NOMO-1 (cell line): ENCODE measurements around the gene RGS9BP.
"Not testable (repeated sequence)": the region's sequence is repeated elsewhere in the genome, so short reads cannot be mapped to it uniquely, and the experiment has no call there.

Experiments used
- DNase-seq, 2 experiments: peaks; one replicate each; lab custom pipeline; 2025; ENCODE audit not compliant: unreplicated experiment in 2 of 2; lab: John Stamatoyannopoulos, UW

Gene RGS9BP, protein sequence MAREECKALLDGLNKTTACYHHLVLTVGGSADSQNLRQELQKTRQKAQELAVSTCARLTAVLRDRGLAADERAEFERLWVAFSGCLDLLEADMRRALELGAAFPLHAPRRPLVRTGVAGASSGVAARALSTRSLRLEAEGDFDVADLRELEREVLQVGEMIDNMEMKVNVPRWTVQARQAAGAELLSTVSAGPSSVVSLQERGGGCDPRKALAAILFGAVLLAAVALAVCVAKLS

DNA sequence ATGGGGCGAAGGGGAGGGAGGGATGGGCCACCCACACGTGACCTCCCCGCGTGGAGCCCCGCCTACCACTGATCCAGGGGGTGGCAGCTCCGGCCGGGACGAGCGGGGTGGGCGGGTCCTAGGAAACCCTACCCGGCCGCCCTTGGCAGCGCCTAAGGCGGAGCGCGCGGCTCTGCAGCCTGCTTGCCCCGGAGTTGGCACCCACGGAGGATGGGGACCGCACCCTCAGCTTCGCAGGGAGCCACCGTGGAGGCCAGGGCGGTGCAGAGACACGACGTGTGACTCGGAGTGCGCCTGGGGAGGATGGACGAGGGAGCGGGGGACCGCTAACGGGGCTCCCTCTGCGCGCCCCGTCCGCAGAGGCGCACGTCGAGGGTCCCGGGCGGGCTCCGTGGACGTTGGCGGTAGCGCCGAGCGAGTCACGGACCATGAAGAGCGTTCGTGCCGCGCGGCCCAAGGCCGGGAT is at the start of gene RGS9BP:
Gene RGS9BP, plus strand, starts transcription at position 129 of the 466 bp plus-strand sequence. CDS start 416 bp downstream, outside the sequence.
- DNase-seq: peak; percentile 39 to 58

DNA sequence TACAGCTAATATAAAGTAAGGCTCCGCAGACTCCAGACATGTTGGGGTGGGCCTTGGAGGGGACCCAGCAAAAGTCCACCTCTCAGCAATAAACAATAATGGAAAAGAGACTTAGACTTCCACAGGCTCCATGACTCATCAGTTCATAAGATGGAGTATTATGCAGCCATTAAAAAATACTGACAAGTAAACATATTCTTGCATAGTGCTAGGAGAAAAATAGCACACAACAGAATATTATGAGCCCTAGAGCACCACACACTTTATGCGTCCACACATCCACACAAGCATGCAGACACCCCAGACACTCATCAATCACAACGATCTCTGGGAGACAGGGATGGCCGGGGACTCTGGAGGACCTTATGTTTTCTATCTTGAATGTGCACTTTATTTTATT is 48.7 kb upstream of the RGS9BP start:
- DNase-seq: no peak

DNA sequence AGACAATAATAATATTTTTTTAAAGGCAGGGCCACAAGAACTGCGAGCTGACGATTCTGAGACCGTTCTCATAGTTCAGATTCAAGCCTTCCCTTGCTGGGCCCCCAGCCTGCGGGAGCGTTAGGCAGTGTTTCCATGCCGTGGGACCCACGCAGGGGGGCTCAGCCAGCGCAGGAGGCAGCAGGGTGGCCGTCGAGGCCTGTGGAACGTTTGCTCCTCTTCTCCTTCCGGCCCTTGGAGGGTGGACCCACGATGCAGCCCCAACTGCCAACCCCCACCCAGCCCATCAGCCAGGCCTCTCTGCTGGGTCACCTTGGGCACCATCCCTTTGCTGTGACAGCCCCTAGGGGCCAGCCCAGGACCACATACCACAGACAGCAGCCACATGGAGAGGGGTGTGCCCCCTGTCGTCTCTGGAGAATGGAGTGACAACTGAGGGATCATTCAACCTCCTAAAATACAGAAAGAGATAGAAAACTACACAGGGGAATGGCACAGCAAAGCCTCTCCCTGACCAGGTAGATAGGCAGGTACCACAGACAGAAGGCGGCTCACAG is 47.9 kb upstream of the RGS9BP start:
- no peak for DNase-seq

DNA sequence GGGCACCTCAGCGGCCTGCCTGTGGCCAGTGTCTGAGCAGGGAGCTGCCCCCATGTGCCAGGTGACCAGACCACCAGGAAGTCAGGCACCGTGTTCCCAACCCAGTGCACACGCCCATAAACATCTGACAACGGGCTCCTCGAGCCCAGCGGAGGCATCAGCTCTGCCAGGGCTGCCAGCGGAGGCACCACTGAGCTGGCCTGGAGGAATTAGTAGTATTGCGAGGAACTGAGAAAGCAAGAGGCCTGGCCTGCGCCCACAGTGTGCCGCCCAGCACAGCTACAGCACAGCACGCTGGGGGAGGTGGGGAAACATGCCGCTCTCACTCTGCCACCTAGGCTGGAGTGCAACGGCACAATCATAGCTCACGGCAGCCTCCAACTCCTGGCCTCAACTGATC is 45.3 kb upstream of the RGS9BP start:
- DNase-seq: no peak

DNA sequence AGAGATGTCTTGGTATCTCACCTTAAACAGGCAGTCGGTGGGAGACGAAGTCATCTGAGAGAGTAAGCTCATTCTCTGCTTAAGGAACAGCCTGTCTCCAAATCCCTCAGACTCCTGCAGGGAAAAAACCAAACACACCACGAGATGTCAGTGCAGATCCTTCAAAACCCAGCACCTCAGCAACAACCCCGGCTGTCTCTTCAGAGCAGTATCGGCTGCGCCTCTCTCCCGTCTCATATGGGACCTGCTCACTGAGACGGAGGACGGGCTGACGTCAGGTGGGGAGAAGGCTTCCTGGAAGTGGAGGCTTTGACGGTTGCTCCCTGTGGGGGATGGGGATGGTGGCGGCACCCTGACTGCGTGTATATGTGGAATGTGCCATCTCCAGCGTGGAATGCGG is 44.3 kb upstream of the RGS9BP start:
- no peak for DNase-seq

DNA sequence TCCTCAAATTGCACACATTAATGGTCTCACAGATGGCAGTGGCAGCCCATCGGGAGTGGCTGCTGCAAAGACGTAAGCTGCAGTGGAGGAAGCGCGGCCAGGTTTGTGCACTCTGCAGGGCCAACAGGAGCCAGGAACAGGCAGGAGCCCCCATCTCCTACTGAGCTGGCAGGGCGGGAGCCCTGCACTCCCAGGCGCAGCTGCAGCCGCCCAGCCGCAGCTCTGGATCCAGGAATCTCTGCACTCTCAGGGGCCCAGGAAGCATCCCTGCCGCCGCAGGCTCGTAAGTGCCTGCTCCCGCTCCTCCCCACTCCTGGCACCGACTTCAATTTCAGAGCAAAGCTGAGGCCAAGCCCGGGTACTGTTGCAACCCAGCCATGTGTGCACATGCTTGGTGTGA is 38.2 kb upstream of the RGS9BP start:
- DNase-seq: no peak

DNA sequence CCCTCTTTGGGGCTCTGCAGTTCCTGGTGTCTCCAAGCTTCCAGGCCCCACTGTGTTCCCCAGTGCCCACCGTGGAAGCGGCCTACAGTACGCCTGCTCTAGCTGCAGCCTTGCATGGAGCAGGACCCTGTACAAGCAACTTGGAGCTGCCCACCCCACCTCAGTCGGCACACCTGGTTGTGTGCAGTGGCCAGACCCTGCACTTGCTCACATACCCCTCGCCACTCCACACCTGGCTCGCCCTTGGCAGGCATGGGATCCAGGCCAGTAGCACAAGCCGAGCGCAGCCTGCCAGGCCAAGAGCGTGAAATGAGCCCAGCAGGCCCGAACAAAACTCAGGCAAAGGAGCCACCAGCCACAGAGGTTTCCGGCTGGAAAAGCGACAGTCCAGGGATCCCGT is 37.0 kb upstream of the RGS9BP start:
- DNase-seq: no peak

DNA sequence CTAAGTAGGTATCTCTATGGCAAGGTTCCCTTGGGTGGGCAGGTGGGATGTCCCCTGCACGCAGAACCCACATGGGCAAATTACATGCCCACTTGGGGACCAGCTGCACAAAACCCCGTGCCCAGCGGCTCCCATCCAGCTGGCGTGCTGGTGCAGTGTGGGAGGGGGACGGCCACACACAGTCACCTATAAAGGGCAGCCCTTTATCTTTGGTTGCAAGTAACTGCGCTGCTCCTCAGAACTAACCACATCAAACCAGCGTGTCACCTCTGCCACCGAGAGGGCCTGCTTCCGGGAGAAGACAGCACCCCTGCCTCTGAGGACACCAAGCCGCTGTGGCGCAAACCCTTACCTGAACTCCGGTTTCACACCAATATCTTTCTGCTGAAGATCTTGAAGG is 32.9 kb upstream of the RGS9BP start:
- DNase-seq: no peak

DNA sequence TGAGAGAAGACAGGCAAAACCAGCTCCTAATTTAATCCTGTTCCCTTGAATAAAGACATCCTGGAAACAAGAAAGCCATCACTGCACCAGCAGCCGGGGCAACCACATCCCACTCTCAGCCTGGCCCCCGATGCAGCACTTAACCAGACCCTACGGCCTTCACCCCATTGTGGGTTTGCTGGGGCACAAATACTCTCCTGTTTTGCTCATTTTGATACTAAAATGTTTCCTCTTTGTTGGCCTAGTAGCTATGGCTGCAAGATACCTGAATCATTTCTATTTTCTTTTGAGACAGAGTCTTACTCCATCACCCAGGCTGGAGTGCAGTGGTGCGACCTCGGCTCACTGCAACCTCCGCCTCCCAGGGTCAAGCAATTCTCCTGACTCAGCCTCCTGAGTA is 29.1 kb upstream of the RGS9BP start:
- no peak for DNase-seq

DNA sequence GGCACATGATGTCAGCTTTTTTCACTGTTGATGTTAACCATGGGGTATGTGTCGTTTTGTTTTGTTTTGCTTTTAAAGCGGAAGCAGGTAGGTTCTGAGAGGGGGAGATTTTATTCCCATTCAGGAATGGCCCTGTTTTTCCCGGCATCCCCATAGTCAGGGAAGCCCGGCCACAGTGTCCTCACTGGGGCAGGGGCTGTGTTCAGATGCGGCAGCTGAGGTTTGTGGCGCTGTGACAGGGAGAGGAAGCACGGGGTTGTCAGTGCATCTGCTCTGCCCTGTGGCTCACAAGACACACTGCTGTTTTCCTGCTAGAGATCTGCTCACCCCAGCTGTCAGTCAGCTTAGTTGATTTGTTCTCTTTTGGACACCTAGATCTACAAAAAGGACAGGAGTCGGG is 28.3 kb upstream of the RGS9BP start:
- DNase-seq: no peak

DNA sequence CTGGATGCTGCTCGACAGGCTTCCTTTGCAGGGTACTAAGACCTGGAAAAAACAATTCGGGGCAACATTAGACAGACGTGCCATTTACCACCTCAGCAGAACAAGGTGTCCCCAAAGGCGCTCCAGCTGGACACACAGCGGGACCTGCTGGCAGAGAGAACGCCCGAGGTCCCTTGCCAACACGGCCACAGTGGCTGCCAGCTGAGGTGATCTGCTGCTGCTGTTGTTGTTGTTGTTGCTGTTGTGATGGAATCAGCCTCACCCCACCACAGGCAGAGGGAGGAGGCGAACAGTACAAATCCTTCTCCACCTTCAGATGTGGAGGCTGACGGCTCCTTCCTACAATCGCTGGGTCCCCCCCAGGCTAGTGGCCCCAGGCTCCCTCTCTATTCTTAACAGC is 25.9 kb upstream of the RGS9BP start:
- no peak for DNase-seq

DNA sequence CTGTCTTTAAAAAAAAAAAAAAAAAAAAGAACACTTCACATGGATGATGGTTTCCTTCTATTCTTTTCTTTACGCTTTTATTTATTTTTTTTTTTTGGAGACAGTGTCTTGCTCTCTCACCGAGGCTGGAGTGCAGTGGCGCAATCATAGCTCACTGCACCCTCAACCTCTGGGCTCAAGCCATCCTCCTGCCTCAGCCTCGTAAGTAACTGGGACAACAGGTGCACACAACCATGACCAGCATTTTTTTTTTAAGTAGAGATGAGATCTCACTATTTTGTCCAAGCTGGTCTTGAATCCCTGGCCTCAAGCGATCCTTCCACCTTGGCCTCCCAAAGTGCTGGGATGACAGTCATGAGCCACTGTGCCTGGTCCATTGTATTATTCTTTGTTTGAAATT is 25.0 kb upstream of the RGS9BP start:
- DNase-seq: no peak

DNA sequence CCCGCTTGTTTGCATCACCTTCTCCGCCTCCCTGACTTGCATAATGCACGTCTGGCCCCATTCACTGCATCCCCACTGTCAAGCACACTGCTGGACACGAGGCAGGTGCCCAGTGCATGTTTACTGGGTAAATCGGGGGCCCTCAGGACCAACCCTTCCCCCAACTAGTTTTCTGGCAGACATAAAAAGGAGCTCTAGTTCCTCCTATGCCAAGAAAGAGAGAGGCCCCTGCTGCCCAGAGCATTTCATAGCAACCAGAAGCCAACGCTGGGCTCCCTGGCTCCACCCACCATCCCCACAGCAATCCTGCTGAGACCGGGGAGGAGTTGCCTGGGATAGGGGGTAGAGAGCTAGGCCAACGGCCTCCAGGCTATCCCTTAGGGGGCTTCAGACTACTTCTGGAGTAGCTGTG is 23.9 kb upstream of the RGS9BP start:
- DNase-seq: no peak

DNA sequence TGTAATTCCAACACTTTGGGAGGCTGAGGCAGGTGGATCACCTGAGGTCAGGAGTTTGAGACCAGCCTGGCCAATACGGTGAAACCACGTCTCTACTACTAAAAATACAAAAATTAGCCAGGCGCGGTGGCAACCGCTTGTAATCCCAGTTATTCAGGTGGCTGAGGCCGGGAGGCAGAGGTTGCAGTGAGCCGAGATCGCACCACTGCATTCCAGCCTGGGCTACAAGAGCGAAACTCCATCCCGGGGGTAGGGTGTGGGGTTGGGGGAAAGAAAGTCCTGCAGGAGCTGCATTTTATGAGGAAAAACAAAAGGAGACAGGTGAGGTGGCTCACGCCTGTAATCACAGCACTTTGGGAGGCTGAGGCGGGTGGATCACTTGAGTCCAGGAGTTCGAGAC is 23.3 kb upstream of the RGS9BP start:
- not testable (repeated sequence) for DNase-seq

DNA sequence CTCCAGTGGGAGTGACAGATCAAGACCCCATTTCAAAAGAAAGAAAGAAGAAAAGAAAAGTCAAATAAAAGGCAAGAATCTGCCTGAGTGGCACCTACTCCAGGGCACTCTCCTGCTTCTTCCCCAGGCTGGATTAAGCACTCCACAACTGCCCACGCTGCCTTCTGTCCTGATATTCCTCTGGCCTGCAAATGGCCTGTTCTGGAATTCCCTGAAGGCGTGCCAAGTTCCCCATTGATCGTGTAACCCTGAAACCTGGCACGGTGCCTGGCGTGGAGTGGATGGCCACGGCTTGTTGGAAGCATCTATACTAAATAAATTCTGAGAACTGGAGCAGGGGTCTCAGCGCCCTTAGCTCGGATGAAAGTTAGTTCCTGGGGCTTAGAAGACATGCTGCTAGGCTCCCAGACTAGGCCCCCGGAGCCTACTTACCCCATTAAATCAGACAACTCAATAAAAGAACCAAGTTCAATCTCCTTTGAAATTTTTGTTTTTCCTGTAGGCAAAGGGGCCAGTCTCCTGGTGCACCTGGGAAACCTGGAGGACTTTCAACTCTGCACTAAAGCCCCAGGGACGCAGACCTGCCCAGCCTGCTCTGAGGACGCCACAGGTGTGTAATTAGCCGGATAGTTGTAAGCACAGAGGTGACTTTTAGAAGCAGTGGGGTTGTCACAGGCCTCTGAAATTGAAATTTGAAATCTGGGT is 22.6 kb upstream of the RGS9BP start:
- no peak for DNase-seq

DNA sequence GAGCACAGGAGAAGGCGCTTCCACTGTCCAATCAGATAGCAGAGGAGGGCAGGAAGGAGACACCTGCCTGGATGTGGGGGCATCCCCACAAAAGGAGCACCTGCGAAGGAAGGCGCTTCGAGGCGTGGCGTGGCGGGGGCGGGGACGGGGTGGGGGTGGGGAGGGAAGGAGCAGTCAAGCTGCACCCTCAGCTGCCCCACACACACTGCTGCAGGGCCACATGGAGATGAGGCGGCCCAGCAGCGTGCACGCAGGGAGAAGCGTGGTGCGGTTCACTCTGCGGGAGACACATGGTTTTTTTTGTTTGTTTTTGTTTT is 22.1 kb upstream of the RGS9BP start:
- DNase-seq: no peak

DNA sequence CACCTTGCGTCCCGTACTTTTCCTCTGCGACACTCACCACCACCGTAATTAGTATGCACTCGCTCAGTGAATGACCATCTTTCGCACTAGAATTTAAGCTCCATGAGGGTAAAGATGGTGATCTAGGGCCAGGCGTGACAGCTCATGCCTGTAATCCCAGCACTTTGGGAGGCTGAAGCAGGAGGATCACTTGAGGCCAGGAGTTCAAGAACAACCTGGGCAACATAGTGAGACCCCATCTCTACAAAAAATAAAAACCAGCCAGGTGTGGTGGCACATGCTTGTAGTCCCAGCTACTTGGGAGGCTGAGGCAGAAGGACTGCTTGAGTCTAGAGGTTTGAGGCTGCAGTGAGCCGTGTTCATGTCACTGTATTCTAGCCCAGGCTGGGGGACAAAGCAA is 19.3 kb upstream of the RGS9BP start:
- not testable (repeated sequence) for DNase-seq

DNA sequence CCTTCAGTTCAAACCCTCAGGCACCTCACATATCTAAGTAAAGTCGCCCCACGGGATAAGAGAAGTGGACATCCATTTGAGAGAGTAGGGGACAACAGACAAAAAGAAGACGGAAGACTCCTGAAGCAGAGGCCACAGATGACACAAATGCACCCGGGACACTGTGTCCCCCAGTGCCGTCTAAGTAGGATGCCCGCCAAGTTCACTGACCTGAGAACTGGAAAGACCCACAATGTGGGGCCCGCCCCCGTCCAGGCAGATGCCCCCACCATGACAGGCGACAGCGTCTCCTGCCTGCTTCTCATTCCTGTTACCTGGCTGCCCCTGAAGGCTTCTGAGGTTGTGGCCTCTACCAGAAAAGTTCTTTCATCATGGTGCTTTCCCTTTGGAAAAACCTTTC is 17.6 kb upstream of the RGS9BP start:
- no peak for DNase-seq

DNA sequence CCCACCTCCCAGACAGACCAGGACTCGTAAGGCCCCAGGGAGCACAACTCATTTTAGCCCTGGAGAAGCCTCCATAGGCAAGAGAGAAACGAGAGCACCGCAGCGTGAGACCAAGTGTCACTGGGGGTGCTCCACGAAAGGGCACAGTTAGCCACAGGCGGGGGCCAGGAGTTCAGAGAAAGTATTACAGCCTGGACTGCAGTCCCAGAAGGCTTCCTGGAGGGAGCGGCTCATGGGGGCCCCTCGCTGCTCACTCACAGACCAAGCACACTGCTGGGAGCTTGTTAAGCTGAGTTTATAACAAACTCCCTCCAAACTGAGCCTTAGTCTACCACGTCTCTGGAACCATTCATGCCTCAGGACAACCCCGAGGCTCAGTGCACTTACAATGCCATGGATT is 17.1 kb upstream of the RGS9BP start:
- DNase-seq: no peak

DNA sequence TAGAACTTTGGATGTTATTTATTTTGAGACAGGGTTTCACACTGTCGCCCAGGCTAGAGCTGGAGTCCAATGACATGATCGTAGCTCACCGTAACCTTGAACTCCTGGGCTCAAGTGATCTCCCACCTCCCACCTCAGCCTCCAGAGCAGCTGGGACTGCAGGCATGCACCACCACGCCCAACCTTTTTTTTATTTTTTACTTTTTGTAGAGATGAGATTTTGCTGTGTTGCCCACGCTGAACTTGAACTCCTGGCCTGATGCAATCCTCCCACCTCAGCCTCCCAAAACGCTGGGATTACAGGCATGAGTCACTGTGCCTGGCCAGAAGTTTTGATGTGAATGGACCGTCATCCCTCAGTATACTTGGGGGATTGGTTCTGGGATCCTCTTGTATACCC is 14.3 kb upstream of the RGS9BP start:
- no peak for DNase-seq

DNA sequence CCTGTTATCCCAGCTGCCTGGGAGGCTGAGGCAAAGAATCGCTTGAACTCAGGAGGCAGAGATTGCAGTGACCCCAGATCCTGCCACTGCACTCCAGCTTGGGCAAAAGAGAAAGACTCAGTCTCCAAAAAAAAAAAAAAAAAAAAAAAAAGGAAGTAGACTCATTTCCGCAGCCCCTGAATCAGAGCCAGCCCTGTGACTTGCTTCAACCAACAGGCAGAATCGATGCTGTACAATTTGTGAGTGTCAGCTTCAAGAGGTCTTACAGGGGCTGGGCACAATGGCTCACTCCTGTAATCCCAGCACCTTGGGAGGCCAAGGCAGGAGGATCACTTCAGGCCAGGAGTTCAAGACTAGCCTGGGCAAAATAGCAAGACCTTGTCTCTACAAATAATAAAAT is 13.5 kb upstream of the RGS9BP start:
- peak; percentile 31 to 36 for DNase-seq

DNA sequence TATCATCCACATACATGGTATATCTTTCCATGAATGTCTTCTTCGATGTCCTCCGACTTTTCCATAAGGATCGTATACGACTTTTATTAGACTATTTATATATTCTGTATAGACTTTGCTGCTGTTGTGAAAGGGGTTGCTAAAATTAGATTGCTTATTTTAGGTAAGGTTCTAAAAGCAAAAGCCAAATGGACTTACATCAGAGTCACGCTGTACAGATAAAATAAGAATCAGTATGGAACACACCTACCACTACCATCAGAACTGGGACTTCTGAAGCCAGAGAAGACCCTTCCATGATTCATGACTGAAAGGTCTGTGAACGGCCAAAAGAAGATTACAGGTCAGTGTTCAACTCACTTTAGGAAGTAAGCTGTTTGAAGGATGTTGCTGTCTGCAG is 9.6 kb upstream of the RGS9BP start:
- DNase-seq: no peak
